B cell (primary cell): ENCODE data around the gene ECT2.

Source experiments
- EZH2 ChIP-seq: IDR thresholded peaks from 2 replicates; pipeline ENCODE4 v1.6.1; 2012; ENCODE audit warnings: borderline replicate concordance, low read depth, mild to moderate bottlenecking, moderate library complexity, low read length; ENCODE audit not compliant: insufficient read depth, poor library complexity, severe bottlenecking
- TF ChIP-seq, protein P1 (sequence below): fragments of 200-600 bp; IDR thresholded peaks from one replicate; pipeline ENCODE4 v1.8.0; 2022; ENCODE audit warnings: antibody characterized with exemption, mild to moderate bottlenecking

DNA sequence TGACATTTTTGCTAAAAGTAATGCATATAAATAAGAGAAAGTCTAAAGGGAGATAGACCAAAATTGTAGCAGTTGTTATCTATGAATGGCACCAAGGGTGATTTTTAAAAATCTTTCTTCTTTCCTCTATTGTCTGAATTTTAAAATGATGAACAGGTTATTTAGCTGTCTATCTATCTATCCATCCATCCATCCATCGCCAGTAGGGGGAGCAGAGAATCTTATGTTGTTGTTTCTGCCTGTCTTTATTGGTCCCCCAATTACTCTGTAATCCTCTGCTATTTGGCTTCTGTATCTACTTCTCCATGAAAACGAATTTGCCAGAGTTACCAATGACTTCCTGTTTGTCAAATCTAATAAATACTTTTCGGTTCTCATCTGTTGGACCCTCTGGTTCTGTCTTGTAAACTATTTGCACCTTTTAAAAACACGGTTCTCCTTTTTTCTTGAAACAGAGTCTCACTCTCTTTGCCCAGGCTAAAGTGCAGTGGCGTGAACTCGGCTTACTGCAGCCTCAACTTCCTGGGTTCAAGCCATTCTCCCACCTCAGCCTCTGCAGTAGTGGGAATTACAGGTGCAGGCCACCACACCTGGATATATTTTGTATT is 86.0 kb downstream of the ECT2 start:
- TF ChIP-seq, protein P1, sequence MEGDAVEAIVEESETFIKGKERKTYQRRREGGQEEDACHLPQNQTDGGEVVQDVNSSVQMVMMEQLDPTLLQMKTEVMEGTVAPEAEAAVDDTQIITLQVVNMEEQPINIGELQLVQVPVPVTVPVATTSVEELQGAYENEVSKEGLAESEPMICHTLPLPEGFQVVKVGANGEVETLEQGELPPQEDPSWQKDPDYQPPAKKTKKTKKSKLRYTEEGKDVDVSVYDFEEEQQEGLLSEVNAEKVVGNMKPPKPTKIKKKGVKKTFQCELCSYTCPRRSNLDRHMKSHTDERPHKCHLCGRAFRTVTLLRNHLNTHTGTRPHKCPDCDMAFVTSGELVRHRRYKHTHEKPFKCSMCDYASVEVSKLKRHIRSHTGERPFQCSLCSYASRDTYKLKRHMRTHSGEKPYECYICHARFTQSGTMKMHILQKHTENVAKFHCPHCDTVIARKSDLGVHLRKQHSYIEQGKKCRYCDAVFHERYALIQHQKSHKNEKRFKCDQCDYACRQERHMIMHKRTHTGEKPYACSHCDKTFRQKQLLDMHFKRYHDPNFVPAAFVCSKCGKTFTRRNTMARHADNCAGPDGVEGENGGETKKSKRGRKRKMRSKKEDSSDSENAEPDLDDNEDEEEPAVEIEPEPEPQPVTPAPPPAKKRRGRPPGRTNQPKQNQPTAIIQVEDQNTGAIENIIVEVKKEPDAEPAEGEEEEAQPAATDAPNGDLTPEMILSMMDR: peak; percentile 28
- TF ChIP-seq EZH2: no peak
